ENCODE results near the gene NRXN3.

- TF ChIP-seq ZBTB33 (IDR thresholded peaks at IDR 0.05; ENCODE audit: borderline replicate concordance, low read depth) (no peak), CTCF (IDR thresholded peaks at IDR 0.05) (no peak), GABPA (IDR thresholded peaks at IDR 0.05; ENCODE audit: low read depth) (no peak), EP300 (IDR thresholded peaks at IDR 0.05; ENCODE audit: borderline replicate concordance in 1 of 2, low read depth in 1 of 2, low read length in 1 of 2) (no peak), FOXM1 (IDR thresholded peaks at IDR 0.05; ENCODE audit: low read depth) (no peak), YY1 (IDR thresholded peaks at IDR 0.05; ENCODE audit: low read depth) (no peak), ELF1 (IDR thresholded peaks at IDR 0.05) (no peak), USF2 (IDR thresholded peaks at IDR 0.05; ENCODE audit: borderline replicate concordance, low read depth, low read length) (no peak), EZH2phosphoT487 (IDR thresholded peaks at IDR 0.05; ENCODE audit: borderline replicate concordance, low read depth) (no peak), FOXJ3 (CRISPR knock-in tag; IDR thresholded peaks at IDR 0.05) (no peak), RXRA (IDR thresholded peaks at IDR 0.05; ENCODE audit: borderline replicate concordance, low read depth) (no peak), REST (IDR thresholded peaks at IDR 0.05; ENCODE audit: low read depth, low read length) (no peak), TCF12 (IDR thresholded peaks at IDR 0.05) (no peak), RFX5 (IDR thresholded peaks at IDR 0.05; ENCODE audit: low read length) (no peak)
Observed at GRCh38 chr14:78248501-78249090, 78.4 kb downstream of the NRXN3 start.

Data from SK-N-SH (cell line).